Esophagus muscularis mucosa (tissue), 4 donors: Measurements from ENCODE around the gene SIGLEC12.

Experiments used
- CTCF ChIP-seq, 3 experiments: fragments of 200-600 bp in 2 of 3; fragments of 450-650 bp in 1 of 3; sonication (generic) in 2 of 3; IDR thresholded peaks; one replicate each; pipeline ENCODE4 v1.5.1; 2017 to 2019; ENCODE audit warnings: antibody characterized with exemption in 3 of 3, mild to moderate bottlenecking in 2 of 3, moderate library complexity in 1 of 3
- EP300 ChIP-seq: sonication (generic); formaldehyde crosslinking; IDR thresholded peaks from one replicate; pipeline ENCODE4 v1.6.1; 2017; ENCODE audit warnings: antibody characterized with exemption
- POLR2A ChIP-seq: fragments of 450-650 bp; IDR thresholded peaks from one replicate; pipeline ENCODE4 v1.6.1; 2017; ENCODE audit warnings: antibody characterized with exemption, moderate library complexity, mild to moderate bottlenecking, low read depth
- POLR2AphosphoS5 ChIP-seq, 2 donors: sonication (generic); formaldehyde crosslinking; IDR thresholded peaks; one replicate each; pipeline ENCODE4 v1.6.1; 2017; ENCODE audit warnings: antibody characterized with exemption in 2 of 2

DNA sequence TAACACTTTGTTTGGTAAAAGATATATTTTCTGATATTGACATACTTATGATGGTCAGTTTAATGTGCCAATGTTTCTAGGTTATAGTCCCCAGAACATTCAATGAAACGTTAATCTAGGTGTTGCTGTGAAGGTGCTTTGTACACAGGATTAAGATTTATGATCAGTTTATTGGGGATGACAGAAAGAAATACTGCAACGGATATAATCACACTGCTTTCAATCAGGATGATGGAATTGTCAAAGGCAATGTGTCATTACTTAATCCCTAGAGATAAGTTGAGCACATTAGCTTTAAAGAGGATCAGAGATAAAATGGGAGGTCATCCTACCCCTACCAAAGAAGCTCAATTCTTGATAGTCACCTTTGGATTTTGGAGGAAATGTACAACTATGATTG is 12.4 kb upstream of the SIGLEC12 start:
- TF ChIP-seq POLR2A, result no peak
- no peak for TF ChIP-seq EP300
- no peak for TF ChIP-seq CTCF (IDR thresholded peaks at IDR 0.05)
- TF ChIP-seq POLR2AphosphoS5 (IDR thresholded peaks at IDR 0.05), result no peak
